SK-N-SH (cell line): ENCODE measurements around the gene LRRC59. TPM values are rescaled to one million over a fixed set of nuclear protein-coding genes. Genes with fewer than 3 reads are reported as not detected.
A peak's percentile ranks its signal among the peaks of the same experiment; 100 is the strongest.

Source experiments
- CTCF ChIP-seq: fragments of 200-600 bp; sonication (generic); IDR thresholded peaks from 2 replicates; pipeline ENCODE4 v1.6.1; 2017; ENCODE audit warnings: antibody characterized with exemption, mild to moderate bottlenecking, moderate library complexity
- EP300 ChIP-seq, 2 experiments: IDR thresholded peaks; 2 replicates each; pipeline versions ENCODE4 v1.4.0 to v1.6.1; 2012; ENCODE audit warnings: borderline replicate concordance in 1 of 2, low read depth in 1 of 2, low read length in 1 of 2
- FOXM1 ChIP-seq: IDR thresholded peaks from 2 replicates; pipeline ENCODE4 v1.4.0; 2012; ENCODE audit warnings: low read depth, mild to moderate bottlenecking
- GATA2 ChIP-seq: sonication (generic); formaldehyde crosslinking; IDR thresholded peaks from 2 replicates; pipeline ENCODE4 v1.5.0; 2020; ENCODE audit warnings: mild to moderate bottlenecking, missing genetic modification reagents
- PBX3 ChIP-seq: IDR thresholded peaks from 2 replicates; pipeline ENCODE4; 2012
- RAD21 ChIP-seq: IDR thresholded peaks from 2 replicates; pipeline ENCODE4 v1.6.1; 2012; ENCODE audit warnings: mild to moderate bottlenecking, low read length
- SMC3 ChIP-seq: IDR thresholded peaks from 2 replicates; pipeline ENCODE4 v1.6.1; 2012; ENCODE audit warnings: low read depth, low read length, improper control_type of control experiment
- TAF1 ChIP-seq: IDR thresholded peaks from 2 replicates; pipeline ENCODE4 v1.6.1; 2012; ENCODE audit warnings: low read depth, mild to moderate bottlenecking, low read length, moderate library complexity, borderline replicate concordance
- TEAD4 ChIP-seq: IDR thresholded peaks from 2 replicates; pipeline ENCODE4 v1.4.0; 2012; ENCODE audit warnings: mild to moderate bottlenecking, borderline replicate concordance; ENCODE audit not compliant: insufficient read depth
- USF1 ChIP-seq: IDR thresholded peaks from 2 replicates; pipeline ENCODE4 v1.4.0; 2012; ENCODE audit warnings: low read depth, borderline replicate concordance
- USF2 ChIP-seq: fragments of 150-350 bp; IDR thresholded peaks from 2 replicates; pipeline ENCODE4 v1.6.1; 2017; ENCODE audit warnings: antibody characterized with exemption, low read length, low read depth, borderline replicate concordance
- YY1 ChIP-seq: IDR thresholded peaks from 2 replicates; pipeline ENCODE4 v1.4.0; 2012; ENCODE audit warnings: low read depth, mild to moderate bottlenecking
- ZBTB33 ChIP-seq: IDR thresholded peaks from 2 replicates; pipeline ENCODE4 v1.4.0; 2012; ENCODE audit warnings: low read depth, borderline replicate concordance
- polyA plus RNA-seq, 3 experiments: library from polyadenylated mRNA; depleted of rRNA; stranded (reverse); fragments of >200 nt; gene quantifications; 2 replicates each; pipeline ENCODE4 v1.2.3, GENCODE V29; 2012

Gene LRRC59
- polyA plus RNA-seq, 1 of the 3 experiments (the other 2 are of a cell fraction) = 137 TPM

- TF ChIP-seq CTCF = peak; percentile 28
- no peak for TF ChIP-seq YY1
- TF ChIP-seq RAD21 = no peak
- TF ChIP-seq GATA2 (CRISPR knock-in tag) = no peak
- TF ChIP-seq PBX3 = peak; percentile 3; the same call in 1 of the 2 replicates
- no peak for TF ChIP-seq TEAD4
- TF ChIP-seq TAF1 = no peak
- no peak for TF ChIP-seq USF2
- no peak for TF ChIP-seq EP300 (IDR thresholded peaks at IDR 0.05; ENCODE audit: borderline replicate concordance in 1 of 2, low read depth in 1 of 2, low read length in 1 of 2)
- no peak for TF ChIP-seq USF1
- TF ChIP-seq SMC3 = no peak
- no peak for TF ChIP-seq FOXM1
- TF ChIP-seq ZBTB33 = no peak
Observed at GRCh38 chr17:50380369-50381259, 16.7 kb downstream of the LRRC59 start (continued).
